K562 (cell line): ENCODE results near the gene FHIT.

ENCODE experiments used
- CHD2 ChIP-seq: IDR thresholded peaks from 2 replicates; pipeline ENCODE4 v1.6.1; 2011; ENCODE audit warnings: low read depth, low read length
- CTCF ChIP-seq, 3 experiments: IDR thresholded peaks in 2 of 3; conservative IDR thresholded peaks in 1 of 3; 2 replicates each; pipeline ENCODE4 v1.5.1; 2011 to 2012; ENCODE audit warnings: low read length in 3 of 3, mild to moderate bottlenecking in 3 of 3, control low read depth in 2 of 3, improper control_type of control experiment in 1 of 3, inconsistent platforms in 1 of 3, low read depth in 1 of 3, mixed read lengths in 1 of 3, moderate library complexity in 1 of 3; ENCODE audit not compliant: insufficient read depth in 2 of 3
- FOSL1 ChIP-seq: fragments of 200-800 bp; sonication (Bioruptor generic); conservative IDR thresholded peaks from 2 replicates; pipeline ENCODE4 v1.6.1; 2016; ENCODE audit warnings: missing genetic modification characterization, missing compliant biosample characterization
- GABPA ChIP-seq: fragments of 200-800 bp; sonication (Bioruptor generic); conservative IDR thresholded peaks from 2 replicates; pipeline ENCODE4 v1.6.1; 2016; ENCODE audit warnings: low read depth, missing genetic modification characterization, missing compliant biosample characterization
- MYC ChIP-seq, 2 experiments: fragments of 250-450 bp in 1 of 2; sonication (Bioruptor Pico) in 1 of 2; IDR thresholded peaks; 2 replicates each; pipeline versions ENCODE4 v1.5.1 to v1.6.1; 2012 to 2021; ENCODE audit warnings: low read depth in 2 of 2, borderline replicate concordance in 1 of 2, improper control_type of control experiment in 1 of 2, low read length in 1 of 2, mild to moderate bottlenecking in 1 of 2, moderate library complexity in 1 of 2
- POLR2AphosphoS2 ChIP-seq: IDR thresholded peaks from 2 replicates; pipeline ENCODE4 v1.6.1; 2012; ENCODE audit warnings: low read length, improper control_type of control experiment
- POLR2AphosphoS5 ChIP-seq: IDR thresholded peaks from 2 replicates; pipeline ENCODE4 v1.6.1; 2011; ENCODE audit warnings: mild to moderate bottlenecking, low read depth, low read length, moderate library complexity; ENCODE audit not compliant: control insufficient read depth, insufficient read depth
- PREB ChIP-seq: sonication (generic); formaldehyde crosslinking; IDR thresholded peaks from 2 replicates; pipeline ENCODE4 v1.8.1; 2023; ENCODE audit warnings: mild to moderate bottlenecking, missing genetic modification reagents
- SMAD3 ChIP-seq: fragments of 450-650 bp; formaldehyde crosslinking; conservative IDR thresholded peaks from 2 replicates; pipeline ENCODE4 v1.4.0; 2020; ENCODE audit warnings: mild to moderate bottlenecking

- TF ChIP-seq FOSL1 (tag): no peak
- no peak for TF ChIP-seq CHD2
- TF ChIP-seq SMAD3 (CRISPR knock-in tag): no peak
- TF ChIP-seq PREB (CRISPR knock-in tag): no peak
- no peak for TF ChIP-seq POLR2AphosphoS5
- no peak for TF ChIP-seq CTCF (IDR thresholded peaks at IDR 0.05 in 2 of 3, conservative IDR thresholded peaks at IDR 0.05 in 1 of 3; ENCODE audit: insufficient read depth in 2 of 3, low read depth in 1 of 3, low read length in 3 of 3)
- TF ChIP-seq POLR2AphosphoS2: no peak
- no peak for TF ChIP-seq MYC (IDR thresholded peaks at IDR 0.05; ENCODE audit: low read depth, low read length)
- TF ChIP-seq MYC (CRISPR knock-in tag; IDR thresholded peaks at IDR 0.05; ENCODE audit: borderline replicate concordance, low read depth): no peak
- TF ChIP-seq GABPA (tag): no peak
Observed at GRCh38 chr3:59994732-59995304, 1256.4 kb downstream of the FHIT start.
